ENCODE results near the gene MEPCE.

- TF ChIP-seq CTCF (conservative IDR thresholded peaks at IDR 0.05; ENCODE audit: low read length) = no peak
- no peak for TF ChIP-seq EZH2phosphoT487 (IDR thresholded peaks at IDR 0.05; ENCODE audit: borderline replicate concordance, low read depth, low read length)
These were observed 45.9 kb downstream of the MEPCE start for GRCh38 chr7:100475549-100475948.

All from OCI-LY7 (cell line).